Left lung (tissue), 10 donors: ENCODE results near the gene GPR75. TPM values are rescaled to one million over a fixed set of nuclear protein-coding genes. Genes with fewer than 3 reads are reported as not detected.
"Not testable (repeated sequence)": the region's sequence is repeated elsewhere in the genome, so short reads cannot be mapped to it uniquely, and the experiment has no call there.

Source experiments
- ATAC-seq: fragments of 200-7000 bp; cut with Tn5 transposase; one replicate; pipeline ENCODE4 v1.9.1; 2020; ENCODE audit warnings: moderate library complexity
- DNase-seq, 4 donors: peaks; one replicate each; pipeline ENCODE4 v3.0.0-alpha.2; 2013 to 2020
- H3K27ac ChIP-seq, 2 donors: fragments of 200-600 bp; sonication (generic) in 1 of 2; one replicate each; pipeline versions ENCODE4 v1.5.0 to v1.8.0; 2020 to 2021
- H3K27me3 ChIP-seq, 2 donors: fragments of 200-600 bp; sonication (generic) in 1 of 2; one replicate each; pipeline versions ENCODE4 v1.5.0 to v1.8.0; 2020 to 2021
- H3K36me3 ChIP-seq, 2 donors: fragments of 200-600 bp; sonication (generic) in 1 of 2; one replicate each; pipeline versions ENCODE4 v1.5.0 to v1.8.0; 2020 to 2021
- H3K4me1 ChIP-seq, 2 donors: fragments of 200-600 bp; one replicate each; pipeline ENCODE4 v1.8.0; 2021
- H3K4me3 ChIP-seq, 2 donors: fragments of 200-600 bp; sonication (generic) in 1 of 2; one replicate each; pipeline versions ENCODE4 v1.5.0 to v1.8.0; 2020 to 2021; ENCODE audit warnings: mild to moderate bottlenecking in 1 of 2
- H3K9me3 ChIP-seq, 2 donors: fragments of 200-600 bp; sonication (generic) in 1 of 2; one replicate each; pipeline versions ENCODE4 v1.5.0 to v1.8.0; 2020 to 2021
- CTCF ChIP-seq, 2 donors: fragments of 200-600 bp; sonication (generic) in 1 of 2; IDR thresholded peaks; one replicate each; pipeline versions ENCODE4 v1.5.0 to v1.8.0; 2021; ENCODE audit warnings: antibody characterized with exemption in 2 of 2
- intact Hi-C, 2 donors: fragments of 100-400 bp; cut with DNase I; formaldehyde crosslinking; loops; one replicate each; pipeline versions ENCODE4 v1.11.2 to v1.14.2; 2022
- polyA plus RNA-seq, 6 donors: library from polyadenylated mRNA; unstranded; fragments of 120-200 nt; gene quantifications; one replicate each; pipeline ENCODE4 v1.2.1, GENCODE V29; 2013; ENCODE audit not compliant: insufficient read length in 6 of 6
- total RNA-seq, 2 donors: library from RNA; stranded (reverse); fragmentation: NEBNext Ultra II Directional; extraction: Animal tissue kit (Norgen Biotek cat#: 25700); gene quantifications; one replicate each; pipeline ENCODE4 v1.2.1, GENCODE V29; 2021
- donor health status: DM: no; HTN: yes; CAD: no.
- donor health status: DM: no; HTN: no; CAD: no.

Gene GPR75
- total and polyA plus RNA-seq, 8 donors = 1.3 to 4.7 (median 3.9) TPM

GRCh38 chr2:53861824-53862223, 2.1 kb upstream of the GPR75 start:
- Histone ChIP-seq H3K36me3 (peaks cover 0 to 48% of the 10 kb centered on the region in 2 donors), H3K27ac (no peak overlapping the region), H3K9me3 (no peaks in the 10 kb centered on the region), H3K4me3 (no peak overlapping the region), H3K27me3 (no peaks in the 10 kb centered on the region), H3K4me1 (no peaks in the 10 kb centered on the region)
- intact Hi-C loops = no loop called here
- no peak for TF ChIP-seq CTCF (IDR thresholded peaks at IDR 0.05)
- ATAC-seq (no peak), DNase-seq (no peak)

- H3K27me3 ChIP-seq = no peaks in the 10 kb centered on the region
- intact Hi-C loops = no loop called here
- H3K4me3 ChIP-seq = no peak overlapping the region
- ATAC-seq (no peak), DNase-seq (no peak)
- no peaks in the 10 kb centered on the region for H3K4me1 ChIP-seq
- H3K9me3 ChIP-seq = no peaks in the 10 kb centered on the region
- TF ChIP-seq CTCF (IDR thresholded peaks at IDR 0.05) = no peak
- no peak overlapping the region for H3K27ac ChIP-seq
- H3K36me3 ChIP-seq = peaks cover 0 to 39% of the 10 kb centered on the region in 2 donors
Observed at GRCh38 chr2:53856272-53856671, 3.5 kb downstream of the GPR75 start.

GRCh38 chr2:53854678-53855077, 5.1 kb downstream of the GPR75 start:
- ATAC-seq = no peak
- Histone ChIP-seq H3K4me3 (no peak overlapping the region), H3K9me3 (no peaks in the 10 kb centered on the region), H3K27ac (no peak overlapping the region), H3K27me3 (no peaks in the 10 kb centered on the region), H3K4me1 (no peaks in the 10 kb centered on the region), H3K36me3 (peaks cover 0 to 30% of the 10 kb centered on the region in 2 donors)
- no peak for DNase-seq
- intact Hi-C loops = no loop called here
- no peak for TF ChIP-seq CTCF (IDR thresholded peaks at IDR 0.05)

GRCh38 chr2:53852532-53852931, 7.2 kb downstream of the GPR75 start:
- Histone ChIP-seq H3K27me3 (no peaks in the 10 kb centered on the region), H3K36me3 (peaks cover 0 to 23% of the 10 kb centered on the region in 2 donors), H3K27ac (no peak overlapping the region), H3K4me3 (no peak overlapping the region), H3K4me1 (no peaks in the 10 kb centered on the region), H3K9me3 (no peaks in the 10 kb centered on the region)
- TF ChIP-seq CTCF (IDR thresholded peaks at IDR 0.05) = no peak
- intact Hi-C loops = no loop called here
- no peak for DNase-seq
- ATAC-seq = no peak

GRCh38 chr2:53851052-53851757, 8.6 kb downstream of the GPR75 start:
- H3K27me3 ChIP-seq, ATAC-seq, H3K27ac ChIP-seq: not testable (repeated sequence)

GRCh38 chr2:53848062-53848461, 11.7 kb downstream of the GPR75 start:
- intact Hi-C loops = no loop called here
- DNase-seq = no peak

More at GRCh38 chr2:53851052-53851757, 8.6 kb downstream of the GPR75 start:
- H3K4me3 ChIP-seq, H3K9me3 ChIP-seq, intact Hi-C loops, DNase-seq, H3K4me1 ChIP-seq: not testable (repeated sequence)
- peaks cover 0 to 23% of the 10 kb centered on the region in 2 donors for H3K36me3 ChIP-seq

More at GRCh38 chr2:53848062-53848461, 11.7 kb downstream of the GPR75 start:
- Histone ChIP-seq H3K4me3 (no peak overlapping the region), H3K4me1 (no peaks in the 10 kb centered on the region), H3K9me3 (no peaks in the 10 kb centered on the region), H3K36me3 (peaks cover 0 to 3% of the 10 kb centered on the region in 2 donors), H3K27ac (no peak overlapping the region), H3K27me3 (no peaks in the 10 kb centered on the region)
- TF ChIP-seq CTCF (IDR thresholded peaks at IDR 0.05) = no peak
- no peak for ATAC-seq
